Measurements from ENCODE around the gene LRRIQ1.
A peak's percentile ranks its signal among the peaks of the same experiment; 100 is the strongest.
"Not testable (repeated sequence)": the region's sequence is repeated elsewhere in the genome, so short reads cannot be mapped to it uniquely, and the experiment has no call there.

The LRRIQ1 gene

DNA sequence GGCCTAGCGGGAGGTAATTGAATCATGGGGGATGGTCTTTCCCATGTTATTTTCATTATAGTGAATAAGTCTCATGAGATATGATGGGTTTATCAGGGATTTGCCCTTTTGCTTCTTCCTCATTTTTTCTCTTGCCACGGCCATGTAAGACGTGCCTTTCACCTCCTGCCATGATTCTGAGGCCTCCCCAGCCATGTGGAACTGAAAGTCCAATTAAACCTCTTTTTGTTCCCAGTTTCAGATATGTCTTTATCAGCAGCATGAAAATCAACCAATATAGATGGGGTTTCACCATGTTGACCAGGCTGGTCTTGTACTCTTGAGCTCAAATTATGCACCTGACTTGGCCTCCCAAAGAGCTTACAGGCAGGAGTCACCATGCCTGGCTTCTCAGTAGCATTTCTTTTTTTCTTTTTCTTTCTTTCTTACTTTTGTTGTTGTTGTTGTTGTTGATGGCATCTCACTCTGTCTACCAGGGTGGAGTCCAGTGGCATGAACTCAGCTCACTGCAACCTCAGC lies 33.3 kb upstream of the LRRIQ1 start:
- Histone ChIP-seq H3K9me3 (replicated peaks; ENCODE audit: insufficient read depth, low read length) (no peaks in the 10 kb centered on the region), H3K4me1 (ENCODE audit: low read length) (no peaks in the 10 kb centered on the region), H3K27ac (ENCODE audit: low read length) (no peak overlapping the region), H2AFZ (ENCODE audit: low read length) (no peak overlapping the region), H3F3A (ENCODE audit: insufficient read depth, low read length) (no peaks in the 10 kb centered on the region), H4K20me1 (ENCODE audit: insufficient read depth, low read length) (no peaks in the 10 kb centered on the region), H3K4me3 (ENCODE audit: low read length) (no peak overlapping the region), H3K36me3 (replicated peaks; ENCODE audit: insufficient read depth, low read length) (no peaks in the 10 kb centered on the region), H3K27me3 (replicated peaks; ENCODE audit: insufficient read depth, low read length) (no peaks in the 10 kb centered on the region), H3K79me2 (ENCODE audit: low read length) (no peaks in the 10 kb centered on the region), H3K4me2 (ENCODE audit: low read depth, low read length) (no peak overlapping the region; the same call in 1 of the 2 replicates), H3K9ac (ENCODE audit: low read length) (no peak overlapping the region), H3K9me2 (replicated peaks; ENCODE audit: insufficient read depth, low read length) (no peaks in the 10 kb centered on the region)
- peak; percentile 16 for DNase-seq
- TF ChIP-seq, protein P1, sequence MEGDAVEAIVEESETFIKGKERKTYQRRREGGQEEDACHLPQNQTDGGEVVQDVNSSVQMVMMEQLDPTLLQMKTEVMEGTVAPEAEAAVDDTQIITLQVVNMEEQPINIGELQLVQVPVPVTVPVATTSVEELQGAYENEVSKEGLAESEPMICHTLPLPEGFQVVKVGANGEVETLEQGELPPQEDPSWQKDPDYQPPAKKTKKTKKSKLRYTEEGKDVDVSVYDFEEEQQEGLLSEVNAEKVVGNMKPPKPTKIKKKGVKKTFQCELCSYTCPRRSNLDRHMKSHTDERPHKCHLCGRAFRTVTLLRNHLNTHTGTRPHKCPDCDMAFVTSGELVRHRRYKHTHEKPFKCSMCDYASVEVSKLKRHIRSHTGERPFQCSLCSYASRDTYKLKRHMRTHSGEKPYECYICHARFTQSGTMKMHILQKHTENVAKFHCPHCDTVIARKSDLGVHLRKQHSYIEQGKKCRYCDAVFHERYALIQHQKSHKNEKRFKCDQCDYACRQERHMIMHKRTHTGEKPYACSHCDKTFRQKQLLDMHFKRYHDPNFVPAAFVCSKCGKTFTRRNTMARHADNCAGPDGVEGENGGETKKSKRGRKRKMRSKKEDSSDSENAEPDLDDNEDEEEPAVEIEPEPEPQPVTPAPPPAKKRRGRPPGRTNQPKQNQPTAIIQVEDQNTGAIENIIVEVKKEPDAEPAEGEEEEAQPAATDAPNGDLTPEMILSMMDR (IDR thresholded peaks at IDR 0.05; ENCODE audit: low read length): no peak

DNA sequence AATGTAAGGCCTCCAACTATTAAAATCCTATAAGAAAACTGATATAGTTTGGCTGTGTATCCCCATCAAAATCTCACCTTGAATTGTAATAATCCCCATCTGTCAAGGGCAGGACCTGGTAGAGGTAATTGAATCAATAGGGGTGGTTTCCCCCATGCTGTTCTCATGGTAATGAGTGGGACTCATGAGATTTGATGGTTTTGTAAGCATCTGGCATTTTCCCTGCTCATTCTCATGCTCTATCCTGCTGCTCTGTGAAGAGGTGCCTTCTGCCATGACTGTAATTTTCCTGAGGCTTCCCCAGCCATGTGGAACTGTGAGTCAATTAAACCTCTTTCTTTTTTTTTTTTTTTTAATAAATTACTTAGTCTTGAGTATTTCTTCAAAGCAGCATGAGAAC lies 31.9 kb upstream of the LRRIQ1 start:
- Histone ChIP-seq H3K27me3 (replicated peaks; ENCODE audit: insufficient read depth, low read length) (no peaks in the 10 kb centered on the region), H4K20me1 (ENCODE audit: insufficient read depth, low read length) (no peaks in the 10 kb centered on the region), H3K27ac (ENCODE audit: low read length) (no peak overlapping the region), H3F3A (ENCODE audit: insufficient read depth, low read length) (no peaks in the 10 kb centered on the region), H3K4me3 (ENCODE audit: low read length) (no peak overlapping the region), H3K4me1 (ENCODE audit: low read length) (no peaks in the 10 kb centered on the region), H3K79me2 (ENCODE audit: low read length) (no peaks in the 10 kb centered on the region), H2AFZ (ENCODE audit: low read length) (no peak overlapping the region), H3K9me3 (replicated peaks; ENCODE audit: insufficient read depth, low read length) (no peaks in the 10 kb centered on the region), H3K9ac (ENCODE audit: low read length) (no peak overlapping the region), H3K9me2 (replicated peaks; ENCODE audit: insufficient read depth, low read length) (no peaks in the 10 kb centered on the region), H3K36me3 (replicated peaks; ENCODE audit: insufficient read depth, low read length) (no peaks in the 10 kb centered on the region), H3K4me2 (ENCODE audit: low read depth, low read length) (no peak overlapping the region)
- TF ChIP-seq EZH2 (optimal IDR thresholded peaks at IDR 0.05; ENCODE audit: low read depth, low read length): no peak
- TF ChIP-seq, protein P1 (IDR thresholded peaks at IDR 0.05; ENCODE audit: low read length): no peak
- TF ChIP-seq EZH2phosphoT487 (IDR thresholded peaks at IDR 0.05; ENCODE audit: low read length): no peak
- no peak for DNase-seq

DNA sequence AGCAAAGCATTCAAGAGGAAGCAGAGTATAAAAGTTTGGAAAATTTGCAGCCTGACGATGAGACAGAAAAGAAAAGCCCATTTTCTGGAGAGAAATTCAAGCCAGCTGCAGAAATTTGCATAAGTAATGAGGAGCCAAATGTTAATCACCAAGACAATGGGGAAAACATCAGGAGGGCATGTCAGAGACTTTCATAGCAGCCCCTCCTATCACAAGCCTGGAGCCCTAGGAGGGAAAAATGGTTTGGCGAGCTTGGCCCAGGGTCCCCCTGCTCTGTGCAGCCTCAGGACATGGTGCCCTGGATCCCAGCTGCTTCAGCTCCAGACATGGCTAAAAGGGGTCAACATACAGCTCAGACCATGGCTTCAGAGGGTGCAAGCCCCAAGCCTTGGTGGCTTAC lies 31.1 kb upstream of the LRRIQ1 start:
- not testable (repeated sequence) for H2AFZ ChIP-seq (ENCODE audit: low read length); H3K27me3 ChIP-seq (replicated peaks; ENCODE audit: insufficient read depth, low read length); H3K79me2 ChIP-seq (ENCODE audit: low read length); H3K4me1 ChIP-seq (ENCODE audit: low read length); H3K4me2 ChIP-seq (ENCODE audit: low read depth, low read length); H4K20me1 ChIP-seq (ENCODE audit: insufficient read depth, low read length); H3K4me3 ChIP-seq (ENCODE audit: low read length); H3K9me2 ChIP-seq (replicated peaks; ENCODE audit: insufficient read depth, low read length); H3K9ac ChIP-seq (ENCODE audit: low read length); DNase-seq; H3K36me3 ChIP-seq (replicated peaks; ENCODE audit: insufficient read depth, low read length); H3K27ac ChIP-seq (ENCODE audit: low read length); H3F3A ChIP-seq (ENCODE audit: insufficient read depth, low read length); H3K9me3 ChIP-seq (replicated peaks; ENCODE audit: insufficient read depth, low read length)

DNA sequence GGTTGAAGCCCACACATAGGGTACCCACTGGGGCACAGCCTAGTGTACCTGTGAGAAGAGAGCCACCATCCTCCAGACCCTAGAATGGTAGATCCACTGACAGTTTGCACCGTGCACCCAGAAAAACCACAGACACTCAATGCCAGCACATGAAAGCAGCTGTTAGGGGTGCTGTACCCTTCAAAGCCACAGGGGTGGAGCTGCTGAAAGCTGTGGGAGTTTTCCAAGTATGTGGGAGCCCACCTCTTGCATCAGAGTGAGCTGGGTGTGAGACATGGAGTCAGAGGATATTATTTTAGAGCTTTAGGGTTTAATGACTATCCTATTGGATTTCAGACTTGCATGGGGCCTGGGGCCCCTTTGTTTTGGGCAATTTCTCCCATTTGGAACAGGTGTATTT lies 30.5 kb upstream of the LRRIQ1 start:
- Histone ChIP-seq H3K79me2 (ENCODE audit: low read length) (no peaks in the 10 kb centered on the region), H3K9ac (ENCODE audit: low read length) (no peak overlapping the region), H3K9me2 (replicated peaks; ENCODE audit: insufficient read depth, low read length) (no peaks in the 10 kb centered on the region), H3K27me3 (replicated peaks; ENCODE audit: insufficient read depth, low read length) (no peaks in the 10 kb centered on the region), H3F3A (ENCODE audit: insufficient read depth, low read length) (no peaks in the 10 kb centered on the region), H3K4me1 (ENCODE audit: low read length) (no peaks in the 10 kb centered on the region), H3K4me2 (ENCODE audit: low read depth, low read length) (no peak overlapping the region), H2AFZ (ENCODE audit: low read length) (no peak overlapping the region), H3K9me3 (replicated peaks; ENCODE audit: insufficient read depth, low read length) (no peaks in the 10 kb centered on the region), H4K20me1 (ENCODE audit: insufficient read depth, low read length) (no peaks in the 10 kb centered on the region), H3K27ac (ENCODE audit: low read length) (no peak overlapping the region), H3K36me3 (replicated peaks; ENCODE audit: insufficient read depth, low read length) (no peaks in the 10 kb centered on the region), H3K4me3 (ENCODE audit: low read length) (no peak overlapping the region)
- no peak for TF ChIP-seq EZH2phosphoT487 (IDR thresholded peaks at IDR 0.05; ENCODE audit: low read length)
- no peak for TF ChIP-seq EZH2 (optimal IDR thresholded peaks at IDR 0.05; ENCODE audit: low read depth, low read length)
- TF ChIP-seq, protein P1 (IDR thresholded peaks at IDR 0.05; ENCODE audit: low read length): no peak
- DNase-seq: no peak
